DND-41 (cell line): Measurements from ENCODE around the gene RGS6.

ENCODE experiments used
- ATAC-seq: fragments of 200-7000 bp; cut with Tn5 transposase; 3 replicates; pipeline ENCODE4 v1.9.1; 2021; ENCODE audit warnings: low read depth; ENCODE audit not compliant: insufficient read depth
- DNase-seq: peaks from one replicate; pipeline ENCODE4 v3.0.0-alpha.2; 2020
- H2AFZ ChIP-seq: 2 replicates; pipeline ENCODE4 v1.6.0; 2012; ENCODE audit warnings: low read depth, low read length
- H3K27ac ChIP-seq: 2 replicates; pipeline ENCODE4 v1.5.1; 2012; ENCODE audit warnings: low read length, inconsistent platforms
- H3K27me3 ChIP-seq: fragments of 200-600 bp; sonication (generic); 2 replicates; pipeline ENCODE4 v1.6.0; 2012; ENCODE audit warnings: low read length, mild to moderate bottlenecking, inconsistent platforms; ENCODE audit not compliant: insufficient read depth, poor library complexity
- H3K36me3 ChIP-seq: 2 replicates; pipeline ENCODE4 v1.5.1; 2012; ENCODE audit warnings: low read length, inconsistent platforms; ENCODE audit not compliant: insufficient read depth
- H3K4me1 ChIP-seq: 2 replicates; pipeline ENCODE4 v1.5.1; 2012; ENCODE audit warnings: mild to moderate bottlenecking, low read length; ENCODE audit not compliant: insufficient read depth
- H3K4me2 ChIP-seq: 2 replicates; pipeline ENCODE4 v1.6.0; 2012; ENCODE audit warnings: mild to moderate bottlenecking, moderate library complexity, low read length, inconsistent platforms; ENCODE audit not compliant: insufficient read depth
- H3K4me3 ChIP-seq, 2 experiments: fragments of 200-600 bp in 1 of 2; shearing (Covaris generic) in 1 of 2; 2 replicates each; pipeline ENCODE4 v1.5.1; 2012 to 2016; ENCODE audit warnings: inconsistent platforms in 2 of 2, low read length in 2 of 2, mild to moderate bottlenecking in 2 of 2, low read depth in 1 of 2, moderate library complexity in 1 of 2
- H3K79me2 ChIP-seq: 2 replicates; pipeline ENCODE4 v1.6.0; 2012; ENCODE audit warnings: low read length, inconsistent platforms; ENCODE audit not compliant: insufficient read depth
- H3K9ac ChIP-seq: 2 replicates; pipeline ENCODE4 v1.6.0; 2012; ENCODE audit warnings: low read depth, mild to moderate bottlenecking, inconsistent platforms, low read length, moderate library complexity
- H3K9me3 ChIP-seq: 2 replicates; pipeline ENCODE4 v1.5.1; 2012; ENCODE audit warnings: low read length, moderate library complexity, mild to moderate bottlenecking, inconsistent platforms; ENCODE audit not compliant: insufficient read depth, severe bottlenecking
- H4K20me1 ChIP-seq: 2 replicates; pipeline ENCODE4 v1.6.0; 2012; ENCODE audit warnings: low read length; ENCODE audit not compliant: insufficient read depth
- EZH2 ChIP-seq: IDR thresholded peaks from 3 replicates; pipeline ENCODE4 v1.6.1; 2012; ENCODE audit warnings: borderline replicate concordance, low read depth, mild to moderate bottlenecking, moderate library complexity, low read length, inconsistent platforms; ENCODE audit not compliant: severe bottlenecking
- TF ChIP-seq, protein P1 (sequence below): IDR thresholded peaks from 2 replicates; pipeline ENCODE4 v1.5.1; 2012; ENCODE audit warnings: borderline replicate concordance, low read length, moderate library complexity, mild to moderate bottlenecking; ENCODE audit not compliant: poor library complexity, severe bottlenecking; ENCODE audit errors: extremely low read depth

Gene RGS6

DNA sequence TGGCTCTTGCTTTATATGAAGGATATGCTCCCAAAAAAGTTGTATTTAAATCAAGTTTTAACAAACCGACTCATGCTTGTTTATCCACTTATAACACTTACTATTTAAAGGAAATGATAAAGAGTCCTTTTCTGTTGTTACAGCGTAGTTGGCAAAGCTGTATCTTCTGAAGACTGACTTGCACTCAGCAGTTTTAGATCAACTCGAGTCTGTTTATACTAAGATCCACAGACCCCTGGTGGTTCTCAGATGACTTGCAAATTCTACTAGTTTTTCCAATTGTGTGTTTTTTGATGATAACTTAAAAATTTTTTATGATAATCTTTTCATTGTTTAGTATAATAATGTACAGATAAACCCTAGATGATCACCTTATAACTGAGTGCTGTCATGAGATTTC lies 475.8 kb downstream of the RGS6 start:
- Histone ChIP-seq H3K9me3 (no peaks in the 10 kb centered on the region), H3K4me1 (peaks cover 5% of the 10 kb centered on the region), H3K4me2 (no peak overlapping the region), H3K27me3 (no peaks in the 10 kb centered on the region), H3K79me2 (no peaks in the 10 kb centered on the region), H2AFZ (no peak overlapping the region), H3K9ac (no peak overlapping the region), H3K27ac (no peak overlapping the region), H4K20me1 (no peaks in the 10 kb centered on the region), H3K36me3 (no peaks in the 10 kb centered on the region), H3K4me3 (no peak overlapping the region)
- TF ChIP-seq, protein P1, sequence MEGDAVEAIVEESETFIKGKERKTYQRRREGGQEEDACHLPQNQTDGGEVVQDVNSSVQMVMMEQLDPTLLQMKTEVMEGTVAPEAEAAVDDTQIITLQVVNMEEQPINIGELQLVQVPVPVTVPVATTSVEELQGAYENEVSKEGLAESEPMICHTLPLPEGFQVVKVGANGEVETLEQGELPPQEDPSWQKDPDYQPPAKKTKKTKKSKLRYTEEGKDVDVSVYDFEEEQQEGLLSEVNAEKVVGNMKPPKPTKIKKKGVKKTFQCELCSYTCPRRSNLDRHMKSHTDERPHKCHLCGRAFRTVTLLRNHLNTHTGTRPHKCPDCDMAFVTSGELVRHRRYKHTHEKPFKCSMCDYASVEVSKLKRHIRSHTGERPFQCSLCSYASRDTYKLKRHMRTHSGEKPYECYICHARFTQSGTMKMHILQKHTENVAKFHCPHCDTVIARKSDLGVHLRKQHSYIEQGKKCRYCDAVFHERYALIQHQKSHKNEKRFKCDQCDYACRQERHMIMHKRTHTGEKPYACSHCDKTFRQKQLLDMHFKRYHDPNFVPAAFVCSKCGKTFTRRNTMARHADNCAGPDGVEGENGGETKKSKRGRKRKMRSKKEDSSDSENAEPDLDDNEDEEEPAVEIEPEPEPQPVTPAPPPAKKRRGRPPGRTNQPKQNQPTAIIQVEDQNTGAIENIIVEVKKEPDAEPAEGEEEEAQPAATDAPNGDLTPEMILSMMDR = no peak
- TF ChIP-seq EZH2 = no peak
- DNase-seq (no peak), ATAC-seq (no peak)

- H3K9me3 ChIP-seq = no peaks in the 10 kb centered on the region
- ATAC-seq (no peak), DNase-seq (no peak)
- H3K4me2 ChIP-seq = no peak overlapping the region
- no peak overlapping the region for H3K9ac ChIP-seq
- H3K4me1 ChIP-seq = no peaks in the 10 kb centered on the region
- no peaks in the 10 kb centered on the region for H3K79me2 ChIP-seq
- H3K36me3 ChIP-seq = no peaks in the 10 kb centered on the region
- H3K27me3 ChIP-seq = no peaks in the 10 kb centered on the region
- no peak for TF ChIP-seq EZH2
- TF ChIP-seq, protein P1 = no peak
- H4K20me1 ChIP-seq = no peaks in the 10 kb centered on the region
- H3K27ac ChIP-seq = no peak overlapping the region
- no peak overlapping the region for H3K4me3 ChIP-seq
- H2AFZ ChIP-seq = no peak overlapping the region
Measured at GRCh38 chr14:72409047-72409446, 476.8 kb downstream of the RGS6 start.

DNA sequence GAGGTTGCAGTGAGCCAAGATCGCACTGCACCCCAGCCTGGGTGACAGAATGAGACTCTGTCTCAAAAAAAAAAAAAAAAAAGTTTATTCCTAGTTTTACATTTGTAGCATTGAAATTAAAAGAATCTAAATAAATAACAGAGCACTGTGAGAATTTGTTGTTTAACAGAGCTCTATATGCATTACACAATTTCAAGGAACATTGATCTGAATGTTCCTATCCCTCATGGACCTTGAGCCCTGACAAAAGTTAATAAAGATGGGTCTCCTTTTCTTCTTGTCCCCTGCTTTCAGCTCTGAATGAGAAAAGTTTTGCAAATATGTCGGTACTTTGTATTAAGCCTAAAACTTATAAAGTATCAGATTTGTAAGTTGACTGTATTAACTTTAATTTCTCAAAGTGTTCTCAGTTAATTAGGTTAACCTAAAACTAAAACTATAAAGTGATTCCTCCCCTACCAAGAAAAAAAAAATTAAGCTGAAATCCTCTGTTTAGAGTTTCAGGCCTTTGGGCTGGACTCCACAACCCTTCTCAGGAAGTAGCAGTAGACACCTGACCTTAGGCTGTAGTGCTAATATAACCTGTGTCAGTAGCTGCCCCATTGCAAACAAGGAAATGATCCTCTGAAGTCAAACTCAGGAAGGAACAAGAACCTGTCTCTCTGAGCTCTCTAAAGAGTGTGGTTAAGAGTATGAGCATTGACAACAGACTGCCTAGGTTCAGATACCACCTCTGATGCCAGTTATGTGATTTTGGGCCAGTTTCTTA lies 484.0 kb downstream of the RGS6 start:
- no peak for DNase-seq

More for the DNA sequence above, 484.0 kb downstream of the RGS6 start:
- peaks cover 8% of the 10 kb centered on the region for H3K9me3 ChIP-seq
- no peaks in the 10 kb centered on the region for H3K27me3 ChIP-seq
- no peaks in the 10 kb centered on the region for H3K36me3 ChIP-seq
- ATAC-seq = peak; percentile 40; the same call in 1 of the 3 replicates
- H4K20me1 ChIP-seq = no peaks in the 10 kb centered on the region
- no peak overlapping the region for H3K4me3 ChIP-seq
- H3K4me1 ChIP-seq = 0 out of 2 replicates have a peak, but pooled peaks cover 3% of the 10 kb centered on the region
- H3K79me2 ChIP-seq = no peaks in the 10 kb centered on the region
- no peak overlapping the region for H3K27ac ChIP-seq
- H3K9ac ChIP-seq = no peak overlapping the region
- H2AFZ ChIP-seq = no peak overlapping the region
- TF ChIP-seq EZH2 = no peak
- TF ChIP-seq, protein P1 = no peak
- H3K4me2 ChIP-seq = no peak overlapping the region
